Ureter (tissue), 1 donor: ENCODE data around the gene NPY4R2. TPM values are rescaled to one million over a fixed set of nuclear protein-coding genes. Genes with fewer than 3 reads are reported as not detected.
"Not testable (repeated sequence)": the region's sequence is repeated elsewhere in the genome, so short reads cannot be mapped to it uniquely, and the experiment has no call there.

ENCODE experiments used
- DNase-seq: peaks from one replicate; pipeline ENCODE4 v3.0.0-alpha.2; 2020; ENCODE audit warnings: low spot score
- total RNA-seq: library from RNA; stranded (reverse); gene quantifications from one replicate; pipeline ENCODE4 v1.2.4, GENCODE V29; 2023
- donor health status: DM: yes; HTN: yes; CAD: no.

Gene NPY4R2
- total RNA-seq, 1 donor from 2014 or later, result not detected

DNA sequence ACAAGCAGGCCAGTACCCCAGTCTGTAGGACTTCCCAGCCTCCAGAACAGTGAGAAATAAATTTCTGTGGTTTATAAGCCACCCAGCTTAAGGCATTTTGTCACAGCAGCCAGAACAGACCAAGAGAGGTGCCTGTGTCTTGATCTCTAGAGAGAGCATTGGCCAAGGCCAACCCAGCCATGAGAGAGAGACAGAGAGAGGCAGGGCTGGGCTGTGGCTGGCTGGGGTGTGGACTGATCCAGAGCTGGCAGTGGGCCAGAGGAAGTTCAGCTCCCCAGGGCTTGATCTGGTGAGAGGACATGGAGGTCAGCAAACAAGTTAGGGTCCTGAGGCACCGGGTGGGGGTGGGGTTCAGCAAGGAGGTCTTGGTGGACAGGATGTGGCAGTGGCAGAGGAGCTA is 14.4 kb downstream of the NPY4R2 start:
- DNase-seq, result not testable (repeated sequence)

GRCh38 chr10:47933462-47933861 is 15.0 kb downstream of the NPY4R2 start:
- not testable (repeated sequence) for DNase-seq

DNA sequence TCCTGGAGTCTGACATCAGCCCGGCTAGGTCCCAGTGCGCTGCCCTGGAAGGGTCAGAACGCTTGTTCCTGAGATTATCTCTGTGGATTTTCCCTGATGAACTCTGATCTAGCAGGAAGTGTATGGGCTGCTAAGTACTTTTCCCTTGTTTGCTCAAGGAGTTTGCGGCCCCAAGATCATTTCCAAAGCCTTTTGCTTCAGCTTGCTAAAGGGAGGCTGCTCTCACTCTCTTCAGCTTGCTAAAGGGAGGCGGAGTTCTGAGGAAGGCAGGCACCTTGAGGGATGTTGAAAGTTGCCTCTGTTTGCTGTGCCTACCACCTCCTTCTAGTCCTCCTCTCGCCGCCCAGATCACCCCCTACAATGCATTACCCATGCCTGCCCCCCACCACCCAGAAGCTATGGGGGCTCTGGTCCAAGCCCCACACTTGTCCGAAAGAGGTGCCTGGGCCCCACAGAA is 18.3 kb downstream of the NPY4R2 start:
- not testable (repeated sequence) for DNase-seq

- DNase-seq, result not testable (repeated sequence)
Measured at GRCh38 chr10:47937634-47938033, 19.2 kb downstream of the NPY4R2 start.

GRCh38 chr10:47940821-47941220 is 22.4 kb downstream of the NPY4R2 start:
- not testable (repeated sequence) for DNase-seq

DNA sequence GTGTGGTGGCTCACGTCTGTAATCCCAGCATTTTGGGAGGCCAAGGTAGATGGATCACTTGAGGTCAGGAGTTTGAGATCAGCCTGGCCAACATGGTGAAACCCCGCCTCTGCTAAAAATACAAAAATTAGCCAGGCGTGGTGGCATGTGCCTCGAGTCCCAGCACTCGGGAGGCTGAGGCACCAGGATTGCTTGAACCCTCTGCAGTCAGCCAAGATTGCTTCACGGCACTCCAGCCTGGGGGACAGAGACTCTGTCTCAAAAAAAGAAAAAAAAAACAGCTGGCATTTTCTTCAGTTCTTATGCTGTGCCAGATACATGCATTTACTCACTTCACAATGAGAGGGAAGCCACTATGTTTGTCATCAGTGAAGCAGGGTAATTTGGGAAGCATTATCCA is 22.9 kb downstream of the NPY4R2 start:
- DNase-seq, result not testable (repeated sequence)

GRCh38 chr10:47942351-47943019 is 24.0 kb downstream of the NPY4R2 start:
- DNase-seq, result not testable (repeated sequence)

- not testable (repeated sequence) for DNase-seq
Measured at GRCh38 chr10:47943328-47943727, 24.9 kb downstream of the NPY4R2 start.

DNA sequence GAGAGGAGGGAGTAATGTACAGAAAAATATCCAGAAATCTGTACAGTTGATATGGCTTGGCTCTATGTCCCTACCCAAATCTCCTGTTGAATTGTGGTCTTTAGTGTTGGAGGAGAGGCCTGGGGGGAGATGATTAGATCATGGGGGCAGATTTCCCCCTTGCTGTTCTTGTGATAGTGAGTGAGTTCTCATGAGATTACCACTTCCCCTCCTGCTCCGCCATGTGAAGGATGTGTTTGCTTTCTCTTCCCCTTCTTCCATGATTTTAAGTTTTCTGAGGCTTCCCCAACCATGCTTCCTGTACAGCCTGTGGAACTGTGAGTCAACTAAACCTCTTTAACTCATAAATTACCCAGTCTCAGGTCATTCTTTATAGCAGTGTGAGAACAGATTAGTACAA is 29.0 kb downstream of the NPY4R2 start:
- DNase-seq, result not testable (repeated sequence)

DNA sequence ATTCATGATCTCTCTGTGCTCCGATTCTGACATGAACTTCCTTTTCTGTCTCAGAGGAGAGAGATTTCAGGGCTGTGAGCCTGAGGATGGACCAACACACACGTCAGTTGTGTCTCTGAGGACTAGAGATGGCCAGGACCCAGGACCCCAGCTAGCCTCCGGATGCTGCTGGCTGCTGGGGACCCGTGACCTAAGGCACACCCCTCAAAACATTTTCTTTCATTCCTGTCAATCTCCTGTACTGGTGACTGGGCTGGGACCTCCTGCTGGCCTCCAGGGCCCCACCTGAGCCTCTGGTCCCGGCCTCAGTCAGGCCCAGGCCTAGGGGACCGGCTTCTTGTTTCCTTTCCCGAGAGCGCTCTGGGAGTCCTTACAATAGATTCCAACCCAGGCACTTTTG is 38.7 kb downstream of the NPY4R2 start:
- not testable (repeated sequence) for DNase-seq

DNA sequence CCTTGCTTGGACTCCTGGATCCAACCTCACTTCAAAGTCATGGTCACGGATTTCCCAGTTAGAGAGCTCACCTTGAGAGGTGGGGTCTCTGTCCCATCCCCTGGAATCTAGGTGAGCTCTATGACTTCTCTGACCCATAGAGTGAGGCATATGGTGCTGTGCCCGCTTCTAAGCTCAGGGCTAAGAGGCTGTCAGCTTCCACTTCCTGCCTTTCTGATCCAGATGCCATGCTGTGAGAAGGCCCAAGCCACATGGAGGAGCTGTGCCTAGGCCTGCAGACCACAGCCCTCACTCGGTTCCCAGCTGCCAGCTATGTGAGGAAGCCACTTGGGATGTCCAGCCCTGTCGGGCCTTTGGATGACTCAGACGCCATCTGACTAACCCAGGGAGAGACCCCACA is 41.2 kb downstream of the NPY4R2 start:
- DNase-seq, result not testable (repeated sequence)

DNA sequence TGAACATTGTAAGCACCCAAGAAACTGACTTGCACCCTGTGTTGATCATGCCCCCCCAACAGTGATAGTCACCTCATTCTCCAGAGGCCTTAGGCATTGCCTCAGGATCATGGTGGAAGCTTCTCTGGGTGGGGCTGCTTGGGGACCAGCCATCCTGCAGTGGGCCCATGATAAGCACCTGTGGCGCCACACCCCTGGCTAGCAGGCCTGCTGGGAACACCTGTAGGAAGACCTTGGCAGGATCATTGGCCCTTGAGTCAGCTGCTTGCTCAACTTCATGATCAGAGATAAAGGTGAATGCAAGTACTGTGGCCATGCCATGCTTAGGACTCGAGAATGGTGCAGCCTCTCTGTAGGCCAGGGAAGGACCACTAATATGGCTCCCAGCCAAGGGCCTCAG is 42.2 kb downstream of the NPY4R2 start:
- DNase-seq, result not testable (repeated sequence)

DNA sequence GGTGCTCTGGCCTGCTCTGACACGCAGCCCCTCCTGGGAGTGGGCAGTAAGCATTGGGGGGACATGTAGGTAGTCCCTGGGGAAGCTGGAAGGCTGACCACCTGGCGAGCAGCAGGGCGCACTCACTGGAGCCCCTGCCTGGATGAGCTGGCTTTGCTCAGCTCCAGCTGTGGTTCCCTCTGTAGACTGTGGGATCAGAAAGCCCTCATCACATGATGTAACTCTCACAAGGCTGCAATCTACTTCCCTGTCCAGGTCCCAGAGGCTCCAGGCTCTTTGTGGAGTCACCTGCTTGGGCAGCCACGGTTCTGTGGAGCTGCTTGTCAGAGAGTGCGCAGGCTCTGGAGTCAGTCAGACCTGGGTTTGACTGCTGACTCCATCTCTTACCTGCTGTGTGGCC is 44.3 kb downstream of the NPY4R2 start:
- DNase-seq, result not testable (repeated sequence)

GRCh38 chr10:47964280-47965063 is 46.0 kb downstream of the NPY4R2 start:
- not testable (repeated sequence) for DNase-seq

DNA sequence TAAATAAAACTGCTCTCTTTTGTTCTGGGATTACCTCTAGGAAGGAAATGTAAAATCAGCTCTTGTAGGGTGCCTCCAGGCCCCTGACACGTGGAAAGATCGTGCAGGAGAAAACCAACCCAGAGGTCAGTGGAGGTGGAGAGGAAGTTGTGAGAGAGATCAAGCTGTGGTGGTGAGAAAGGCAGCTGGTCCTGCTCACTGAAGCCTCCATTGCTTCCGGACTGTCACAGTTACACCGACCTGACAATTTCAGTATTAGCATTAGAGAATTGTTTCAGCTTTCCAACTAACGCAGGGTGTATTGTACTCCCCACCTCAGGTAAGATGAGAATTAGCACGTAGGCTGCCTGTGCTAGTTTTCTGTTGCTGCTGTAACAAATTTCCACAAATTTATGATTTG is 50.5 kb downstream of the NPY4R2 start:
- DNase-seq, result not testable (repeated sequence)

- not testable (repeated sequence) for DNase-seq
Measured at GRCh38 chr10:47970047-47970446, 51.6 kb downstream of the NPY4R2 start.

- not testable (repeated sequence) for DNase-seq
Measured at GRCh38 chr10:47971598-47971997, 53.1 kb downstream of the NPY4R2 start.

DNA sequence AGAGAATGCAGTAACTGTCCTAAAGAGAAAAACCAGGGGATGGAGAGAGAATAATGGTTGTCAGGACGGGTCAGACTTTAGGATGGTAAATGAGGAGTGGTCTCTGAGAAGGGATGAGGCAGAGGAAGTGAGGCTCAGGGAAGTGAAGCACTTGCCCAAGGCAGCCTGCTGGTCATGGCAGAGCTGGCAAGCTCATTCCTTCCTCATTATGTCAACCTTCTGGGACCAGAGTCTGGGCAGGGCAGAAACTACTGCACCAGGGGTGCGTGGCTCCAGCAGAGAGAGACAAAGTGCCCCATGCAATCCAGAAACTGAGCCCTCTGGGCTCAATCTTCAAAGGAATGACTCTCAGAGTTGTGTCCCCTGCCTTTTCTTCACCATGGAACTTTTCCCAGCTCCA is 53.6 kb downstream of the NPY4R2 start:
- not testable (repeated sequence) for DNase-seq

Other genes with a start within 250 kb of the NPY4R2 start
- 4.9 TPM for gene SYT15B, start 155.1 kb upstream of the NPY4R2 start, total RNA-seq
- not detected for gene FAM25C, start 81.1 kb downstream of the NPY4R2 start, total RNA-seq